Fibroblast of the aortic adventitia (primary cell): ENCODE measurements around the gene LMTK3. TPM values are rescaled to one million over a fixed set of nuclear protein-coding genes. Genes with fewer than 3 reads are reported as not detected.

Experiments
- DNase-seq: peaks from one replicate; pipeline ENCODE4 v3.0.0-alpha.2; 2010; ENCODE audit warnings: low read depth
- H3K4me3 ChIP-seq: 2 replicates; pipeline ENCODE4 v1.5.1; 2011; ENCODE audit warnings: low read depth, mild to moderate bottlenecking, control low read depth, low read length, moderate library complexity
- total RNA-seq: library from RNA; depleted of rRNA; stranded (reverse); fragments of >200 nt; gene quantifications from 2 replicates; pipeline ENCODE4 v1.2.3, GENCODE V29; 2012; ENCODE audit warnings: low replicate concordance
- TF ChIP-seq, protein P1 (sequence below): IDR thresholded peaks from 2 replicates; pipeline ENCODE4 v1.5.1; 2011; ENCODE audit warnings: mild to moderate bottlenecking, low read length, control low read depth, inconsistent platforms; ENCODE audit not compliant: insufficient read depth

Gene LMTK3
- total RNA-seq, 1 donor: not detected

DNA sequence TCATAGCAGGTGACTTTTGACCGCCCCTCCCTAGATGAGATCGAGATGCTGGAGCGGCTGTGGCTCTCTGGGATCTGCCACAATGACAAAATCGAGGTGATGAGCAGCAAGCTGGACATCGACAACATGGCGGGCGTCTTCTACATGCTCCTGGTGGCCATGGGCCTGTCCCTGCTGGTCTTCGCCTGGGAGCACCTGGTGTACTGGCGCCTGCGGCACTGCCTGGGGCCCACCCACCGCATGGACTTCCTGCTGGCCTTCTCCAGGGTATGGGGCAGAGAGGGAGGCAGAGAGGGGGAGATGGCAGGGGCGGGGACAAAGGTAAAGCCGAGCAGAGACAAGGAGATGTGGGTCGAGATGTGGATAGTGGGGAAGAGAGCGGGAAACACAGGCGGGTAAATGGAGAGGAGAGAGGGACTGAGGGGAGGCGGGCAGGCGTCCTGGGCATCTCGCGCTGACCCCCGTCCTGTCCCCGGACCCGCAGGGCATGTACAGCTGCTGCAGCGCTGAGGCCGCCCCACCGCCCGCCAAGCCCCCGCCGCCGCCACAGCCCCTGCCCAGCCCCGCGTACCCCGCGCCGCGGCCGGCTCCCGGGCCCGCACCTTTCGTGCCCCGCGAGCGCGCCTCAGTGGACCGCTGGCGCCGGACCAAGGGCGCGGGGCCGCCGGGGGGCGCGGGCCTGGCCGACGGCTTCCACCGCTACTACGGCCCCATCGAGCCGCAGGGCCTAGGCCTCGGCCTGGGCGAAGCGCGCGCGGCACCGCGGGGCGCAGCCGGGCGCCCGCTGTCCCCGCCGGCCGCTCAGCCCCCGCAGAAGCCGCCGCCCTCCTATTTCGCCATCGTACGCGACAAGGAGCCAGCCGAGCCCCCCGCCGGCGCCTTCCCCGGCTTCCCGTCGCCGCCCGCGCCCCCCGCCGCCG, 69.3 kb downstream of the LMTK3 start:
- no peak for DNase-seq
- no peak overlapping the region for H3K4me3 ChIP-seq
- TF ChIP-seq, protein P1, sequence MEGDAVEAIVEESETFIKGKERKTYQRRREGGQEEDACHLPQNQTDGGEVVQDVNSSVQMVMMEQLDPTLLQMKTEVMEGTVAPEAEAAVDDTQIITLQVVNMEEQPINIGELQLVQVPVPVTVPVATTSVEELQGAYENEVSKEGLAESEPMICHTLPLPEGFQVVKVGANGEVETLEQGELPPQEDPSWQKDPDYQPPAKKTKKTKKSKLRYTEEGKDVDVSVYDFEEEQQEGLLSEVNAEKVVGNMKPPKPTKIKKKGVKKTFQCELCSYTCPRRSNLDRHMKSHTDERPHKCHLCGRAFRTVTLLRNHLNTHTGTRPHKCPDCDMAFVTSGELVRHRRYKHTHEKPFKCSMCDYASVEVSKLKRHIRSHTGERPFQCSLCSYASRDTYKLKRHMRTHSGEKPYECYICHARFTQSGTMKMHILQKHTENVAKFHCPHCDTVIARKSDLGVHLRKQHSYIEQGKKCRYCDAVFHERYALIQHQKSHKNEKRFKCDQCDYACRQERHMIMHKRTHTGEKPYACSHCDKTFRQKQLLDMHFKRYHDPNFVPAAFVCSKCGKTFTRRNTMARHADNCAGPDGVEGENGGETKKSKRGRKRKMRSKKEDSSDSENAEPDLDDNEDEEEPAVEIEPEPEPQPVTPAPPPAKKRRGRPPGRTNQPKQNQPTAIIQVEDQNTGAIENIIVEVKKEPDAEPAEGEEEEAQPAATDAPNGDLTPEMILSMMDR: no peak

DNA sequence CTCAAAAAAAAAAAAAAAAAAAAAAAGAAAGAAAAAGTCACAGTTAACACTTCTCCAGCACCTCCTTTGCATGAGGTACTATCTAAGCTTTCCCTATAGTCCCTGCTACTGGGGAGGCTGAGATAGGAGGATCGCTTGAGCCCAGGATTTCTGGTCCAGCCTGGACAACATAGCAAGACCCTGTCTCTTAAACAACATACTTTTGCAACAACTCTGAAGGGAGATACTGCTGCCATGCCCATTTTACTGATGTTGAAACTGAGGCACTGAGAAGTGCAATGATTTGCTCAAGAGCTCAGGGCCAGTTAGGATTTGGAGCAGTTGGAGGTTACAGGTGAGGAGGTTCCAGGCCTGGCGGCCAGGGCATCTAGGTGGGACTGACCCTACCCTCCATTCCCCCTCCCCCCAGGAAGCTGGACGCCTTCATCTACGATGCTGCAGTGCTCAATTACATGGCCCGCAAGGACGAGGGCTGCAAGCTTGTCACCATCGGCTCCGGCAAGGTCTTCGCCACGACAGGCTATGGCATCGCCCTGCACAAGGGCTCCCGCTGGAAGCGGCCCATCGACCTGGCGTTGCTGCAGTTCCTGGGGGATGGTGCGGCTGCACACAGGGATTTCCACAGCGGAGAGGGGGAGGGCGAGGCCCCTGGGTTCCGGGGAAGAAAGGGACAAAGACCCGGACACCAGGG, 70.1 kb downstream of the LMTK3 start:
- TF ChIP-seq, protein P1: no peak
- H3K4me3 ChIP-seq: no peak overlapping the region
- no peak for DNase-seq

DNA sequence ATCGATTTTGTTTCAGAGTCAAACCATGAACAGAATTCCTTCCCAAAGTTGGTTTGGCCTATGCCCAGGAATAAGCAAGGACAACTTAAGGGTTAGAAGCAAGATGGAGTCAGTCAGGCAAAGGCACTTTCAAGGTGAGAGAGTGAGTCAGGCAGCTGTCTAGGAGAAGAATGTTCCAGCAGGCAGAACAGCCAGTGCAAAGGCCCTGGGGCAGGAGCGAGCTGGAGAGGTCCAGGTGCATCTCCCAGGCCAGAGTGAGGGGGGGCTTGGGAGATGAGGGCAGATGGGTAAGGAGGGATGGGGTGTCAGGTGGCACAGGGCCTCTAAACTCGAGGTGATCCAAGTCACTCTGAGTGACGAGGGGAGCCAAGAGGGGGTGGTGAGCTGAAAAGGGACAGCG, 75.0 kb downstream of the LMTK3 start:
- DNase-seq: no peak
- TF ChIP-seq, protein P1: no peak
- no peak overlapping the region for H3K4me3 ChIP-seq

Other genes with a start within 250 kb of the LMTK3 start
- gene ZNF114, start 241.8 kb downstream of the LMTK3 start, total RNA-seq: 0.08 and 0.54 TPM in 2 replicates
- gene EMP3, start 186.3 kb downstream of the LMTK3 start, total RNA-seq: 93.3 and 369 TPM in 2 replicates
- gene TMEM143, start 147.9 kb downstream of the LMTK3 start, total RNA-seq: 2.2 and 5.0 TPM in 2 replicates
- not detected in 2 replicates for gene SYNGR4, start 147.5 kb downstream of the LMTK3 start, total RNA-seq
- gene KDELR1, start 120.3 kb downstream of the LMTK3 start, total RNA-seq: 23.7 and 140 TPM in 2 replicates
- gene GRIN2D, start 118.2 kb downstream of the LMTK3 start, total RNA-seq: 1.2 and 2.2 TPM in 2 replicates
- gene GRWD1, start 65.9 kb downstream of the LMTK3 start, total RNA-seq: 34.1 and 34.6 TPM in 2 replicates
- 0.54 and 1.3 TPM in 2 replicates for gene KCNJ14, start 56.3 kb downstream of the LMTK3 start, total RNA-seq
- 51.3 and 107 TPM in 2 replicates for gene CYTH2, start 42.5 kb downstream of the LMTK3 start, total RNA-seq
- gene SULT2B1, start 40.3 kb upstream of the LMTK3 start, total RNA-seq: not detected in 2 replicates
- not detected in 2 replicates for gene SPACA4, start 94.9 kb upstream of the LMTK3 start, total RNA-seq
- gene FAM83E, start 103.2 kb upstream of the LMTK3 start, total RNA-seq: 0.18 TPM in 1 of 2 replicates, not detected in the other
- 1,782 and 2,036 TPM in 2 replicates for gene RPL18, start 107.3 kb upstream of the LMTK3 start, total RNA-seq
- gene SPHK2, start 107.7 kb upstream of the LMTK3 start, total RNA-seq: 10.9 and 16.3 TPM in 2 replicates
- gene DBP, start 125.5 kb upstream of the LMTK3 start, total RNA-seq: 20.9 and 48.8 TPM in 2 replicates
- gene CA11, start 134.4 kb upstream of the LMTK3 start, total RNA-seq: 2.3 and 14.5 TPM in 2 replicates
- gene NTN5, start 161.2 kb upstream of the LMTK3 start, total RNA-seq: 0.09 TPM in 1 of 2 replicates, not detected in the other
- not detected in 2 replicates for gene FUT2, start 184.1 kb upstream of the LMTK3 start, total RNA-seq
- 2.5 and 8.0 TPM in 2 replicates for gene MAMSTR, start 207.9 kb upstream of the LMTK3 start, total RNA-seq
- 0.16 and 0.45 TPM in 2 replicates for gene RASIP1, start 228.8 kb upstream of the LMTK3 start, total RNA-seq
- gene IZUMO1, start 235.1 kb upstream of the LMTK3 start, total RNA-seq: not detected in 2 replicates
- under 0.01 TPM in 1 of 2 replicates, not detected in the other for gene FUT1, start 240.8 kb upstream of the LMTK3 start, total RNA-seq
- gene FGF21, start 243.7 kb upstream of the LMTK3 start, total RNA-seq: not detected in 2 replicates